ENCODE data around the gene SAMD8. TPM values are rescaled to one million over a fixed set of nuclear protein-coding genes. Genes with fewer than 3 reads are reported as not detected.

Gene SAMD8
- total and polyA plus RNA-seq, 2 experiments from 2014 or later: 10.7 to 29.2 TPM

- no peak for TF ChIP-seq EZH2phosphoT487 (IDR thresholded peaks at IDR 0.05; ENCODE audit: low read depth, severe bottlenecking, unreplicated experiment)
- TF ChIP-seq CTCF (IDR thresholded peaks at IDR 0.05; ENCODE audit: poor library complexity): no peak
- TF ChIP-seq EZH2 (IDR thresholded peaks at IDR 0.05; ENCODE audit: borderline replicate concordance): no peak
- no peak overlapping the region for H2AFZ ChIP-seq
- 81% methylated on average over 4 of the region's 4 CpGs for WGBS (ENCODE audit: low lambda C conversion rate, missing lambda C conversion rate)
Measured at GRCh38 chr10:75100764-75101291, 10.6 kb upstream of the SAMD8 start.

GRCh38 chr10:75101416-75102251 is 9.8 kb upstream of the SAMD8 start:
- 92% methylated on average over 12 of the region's 12 CpGs for WGBS (ENCODE audit: low lambda C conversion rate, missing lambda C conversion rate)
- no peak overlapping the region for H2AFZ ChIP-seq
- H3K4me1 ChIP-seq (ENCODE audit: insufficient read depth): peaks cover 3% of the 10 kb centered on the region
- H3K27me3 ChIP-seq: no peaks in the 10 kb centered on the region
- no peaks in the 10 kb centered on the region for H3K9me3 ChIP-seq (ENCODE audit: low read depth)
- no peak overlapping the region for H3K27ac ChIP-seq
- no peaks in the 10 kb centered on the region for H3K9me2 ChIP-seq (replicated peaks; ENCODE audit: insufficient read depth)
- no peak overlapping the region for H3K4me3 ChIP-seq
- no peak for TF ChIP-seq EZH2phosphoT487 (IDR thresholded peaks at IDR 0.05; ENCODE audit: low read depth, severe bottlenecking, unreplicated experiment)
- TF ChIP-seq EZH2 (IDR thresholded peaks at IDR 0.05; ENCODE audit: borderline replicate concordance): no peak
- no peak for TF ChIP-seq CTCF (IDR thresholded peaks at IDR 0.05; ENCODE audit: poor library complexity)
- H3K4me2 ChIP-seq: no peak overlapping the region
- H4K20me1 ChIP-seq (ENCODE audit: insufficient read depth, poor library complexity, severe bottlenecking): no peaks in the 10 kb centered on the region
- no peaks in the 10 kb centered on the region for H3K79me2 ChIP-seq
- no peaks in the 10 kb centered on the region for H3K36me3 ChIP-seq (replicated peaks; ENCODE audit: insufficient read depth, low read depth)
- DNase-seq (ENCODE audit: low spot score): no peak

More at GRCh38 chr10:75100764-75101291, 10.6 kb upstream of the SAMD8 start:
- H3K27me3 ChIP-seq: no peaks in the 10 kb centered on the region
- no peak overlapping the region for H3K4me3 ChIP-seq
- H4K20me1 ChIP-seq (ENCODE audit: insufficient read depth, poor library complexity, severe bottlenecking): no peaks in the 10 kb centered on the region
- H3K79me2 ChIP-seq: no peaks in the 10 kb centered on the region
- no peak overlapping the region for H3K4me2 ChIP-seq
- H3K9me3 ChIP-seq (ENCODE audit: low read depth): no peaks in the 10 kb centered on the region
- no peaks in the 10 kb centered on the region for H3K9me2 ChIP-seq (replicated peaks; ENCODE audit: insufficient read depth)
- H3K36me3 ChIP-seq (replicated peaks; ENCODE audit: insufficient read depth, low read depth): no peaks in the 10 kb centered on the region
- no peak for DNase-seq (ENCODE audit: low spot score)
- H3K27ac ChIP-seq: no peak overlapping the region
- H3K4me1 ChIP-seq (ENCODE audit: insufficient read depth): peaks cover 3% of the 10 kb centered on the region

- no peak for DNase-seq (ENCODE audit: low spot score)
- Histone ChIP-seq H3K27me3 (no peaks in the 10 kb centered on the region), H3K4me3 (no peak overlapping the region), H4K20me1 (ENCODE audit: insufficient read depth, poor library complexity, severe bottlenecking) (no peaks in the 10 kb centered on the region), H2AFZ (no peak overlapping the region), H3K4me2 (no peak overlapping the region), H3K4me1 (ENCODE audit: insufficient read depth) (peaks cover 3% of the 10 kb centered on the region), H3K9me2 (replicated peaks; ENCODE audit: insufficient read depth) (no peaks in the 10 kb centered on the region), H3K79me2 (no peaks in the 10 kb centered on the region), H3K9me3 (ENCODE audit: low read depth) (no peaks in the 10 kb centered on the region), H3K36me3 (replicated peaks; ENCODE audit: insufficient read depth, low read depth) (no peaks in the 10 kb centered on the region), H3K27ac (no peak overlapping the region)
- TF ChIP-seq EZH2phosphoT487 (IDR thresholded peaks at IDR 0.05; ENCODE audit: low read depth, severe bottlenecking, unreplicated experiment) (no peak), EZH2 (IDR thresholded peaks at IDR 0.05; ENCODE audit: borderline replicate concordance) (no peak), CTCF (IDR thresholded peaks at IDR 0.05; ENCODE audit: poor library complexity) (no peak)
- 97% methylated on average over 9 of the region's 9 CpGs for WGBS (ENCODE audit: low lambda C conversion rate, missing lambda C conversion rate)
Measured at GRCh38 chr10:75102830-75103673, 8.4 kb upstream of the SAMD8 start.
